HEK293 (cell line): ENCODE data around the gene ENDOV.

Source experiments
- CTCF ChIA-PET: fragments of 350-600 bp; formaldehyde crosslinking; extraction: SDS; loops from one replicate; lab custom pipeline; 2021; ENCODE audit warnings: antibody characterized with exemption; lab: Yijun Ruan, JAX
- POLR2A ChIA-PET: fragments of 300-600 bp; formaldehyde crosslinking; extraction: SDS; loops from one replicate; lab custom pipeline; 2020; ENCODE audit warnings: antibody characterized with exemption, inconsistent platforms; lab: Yijun Ruan, JAX
- H3K27ac ChIP-seq: fragments of 200-500 bp; sonication (Bioruptor generic); 2 replicates; pipeline ENCODE4 v1.5.1; 2014; ENCODE audit warnings: low read depth, low read length, control low read depth, inconsistent platforms; ENCODE audit errors: extremely low read depth
- H3K36me3 ChIP-seq, 2 experiments: fragments of 200-500 bp in 1 of 2; sonication (Bioruptor generic) in 1 of 2; 1 replicate in 1 of 2; 2 replicates in 1 of 2; pipeline ENCODE4 v1.5.1; 2014 to 2017; ENCODE audit warnings: inconsistent platforms in 2 of 2, low read length in 2 of 2; ENCODE audit not compliant: control insufficient read depth in 2 of 2, insufficient read depth in 1 of 2
- H3K4me1 ChIP-seq: fragments of 200-500 bp; sonication (Bioruptor generic); 2 replicates; pipeline ENCODE4 v1.5.1; 2014; ENCODE audit warnings: mild to moderate bottlenecking, low read length, inconsistent platforms; ENCODE audit not compliant: control insufficient read depth, insufficient read depth
- H3K4me3 ChIP-seq: 2 replicates; pipeline ENCODE4 v1.5.1; 2011; ENCODE audit warnings: low read depth, mild to moderate bottlenecking, control low read depth, low read length, moderate library complexity
- H3K9me3 ChIP-seq: fragments of 200-500 bp; sonication (Bioruptor generic); 2 replicates; pipeline ENCODE4 v1.5.1; 2014; ENCODE audit warnings: low read depth, low read length, inconsistent platforms; ENCODE audit not compliant: control insufficient read depth, insufficient read depth
- EGR2 ChIP-seq: fragments of 450-650 bp; formaldehyde crosslinking; IDR thresholded peaks from 2 replicates; pipeline ENCODE4 v1.5.1; 2016; ENCODE audit warnings: low read depth, missing biosample characterization, missing genetic modification characterization
- MEIS1 ChIP-seq: sonication (generic); formaldehyde crosslinking; IDR thresholded peaks from 2 replicates; pipeline ENCODE4 v1.8.1; 2022; ENCODE audit warnings: missing genetic modification reagents, mild to moderate bottlenecking, borderline replicate concordance
- MYNN ChIP-seq: fragments of 450-650 bp; formaldehyde crosslinking; IDR thresholded peaks from 2 replicates; pipeline ENCODE4 v1.5.1; 2016; ENCODE audit warnings: missing biosample characterization, missing genetic modification characterization, borderline replicate concordance
- PRDM1 ChIP-seq: fragments of 450-650 bp; formaldehyde crosslinking; IDR thresholded peaks from 2 replicates; pipeline ENCODE4; 2016; ENCODE audit warnings: missing biosample characterization, missing genetic modification characterization
- ZBTB1 ChIP-seq: fragments of 450-650 bp; formaldehyde crosslinking; IDR thresholded peaks from 2 replicates; pipeline ENCODE4 v1.5.1; 2016; ENCODE audit warnings: missing biosample characterization, missing genetic modification characterization
- ZBTB6 ChIP-seq: fragments of 450-650 bp; formaldehyde crosslinking; IDR thresholded peaks from 2 replicates; pipeline ENCODE4 v1.5.1; 2017; ENCODE audit warnings: missing biosample characterization, missing genetic modification characterization
- ZBTB7A ChIP-seq: fragments of 450-650 bp; formaldehyde crosslinking; IDR thresholded peaks from 2 replicates; pipeline ENCODE4 v1.5.1; 2016; ENCODE audit warnings: low read depth, missing biosample characterization, missing genetic modification characterization
- ZFHX2 ChIP-seq: fragments of 450-650 bp; formaldehyde crosslinking; conservative IDR thresholded peaks from 2 replicates; pipeline ENCODE4 v1.5.1; 2016; ENCODE audit warnings: missing biosample characterization, missing genetic modification characterization
- ZFP41 ChIP-seq: fragments of 450-650 bp; formaldehyde crosslinking; IDR thresholded peaks from 2 replicates; pipeline ENCODE4 v1.5.1; 2016; ENCODE audit warnings: missing biosample characterization, missing genetic modification characterization, borderline replicate concordance
- ZNF132 ChIP-seq: fragments of 450-650 bp; formaldehyde crosslinking; IDR thresholded peaks from 2 replicates; pipeline ENCODE4 v1.5.1; 2017; ENCODE audit warnings: missing biosample characterization, missing genetic modification characterization, borderline replicate concordance
- ZNF155 ChIP-seq: fragments of 450-650 bp; formaldehyde crosslinking; IDR thresholded peaks from 2 replicates; pipeline ENCODE4 v1.5.1; 2016; ENCODE audit warnings: missing biosample characterization, missing genetic modification characterization
- ZNF248 ChIP-seq: fragments of 450-650 bp; formaldehyde crosslinking; IDR thresholded peaks from 2 replicates; pipeline ENCODE4 v1.5.1; 2017; ENCODE audit warnings: missing biosample characterization, missing genetic modification characterization
- ZNF354C ChIP-seq: fragments of 450-650 bp; formaldehyde crosslinking; IDR thresholded peaks from 2 replicates; pipeline ENCODE4 v1.5.1; 2016; ENCODE audit warnings: missing biosample characterization, missing genetic modification characterization, low read depth, borderline replicate concordance
- ZNF514 ChIP-seq: fragments of 450-650 bp; formaldehyde crosslinking; IDR thresholded peaks from 2 replicates; pipeline ENCODE4 v1.5.1; 2016; ENCODE audit warnings: missing biosample characterization, missing genetic modification characterization
- ZNF596 ChIP-seq: fragments of 450-650 bp; IDR thresholded peaks from 2 replicates; pipeline ENCODE4 v1.5.0; 2018; ENCODE audit warnings: missing biosample characterization, mild to moderate bottlenecking, missing genetic modification characterization, moderate library complexity
- ZNF629 ChIP-seq: fragments of 450-650 bp; formaldehyde crosslinking; IDR thresholded peaks from 2 replicates; pipeline ENCODE4 v1.5.1; 2017; ENCODE audit warnings: missing biosample characterization, missing genetic modification characterization
- ZNF658 ChIP-seq: fragments of 450-650 bp; formaldehyde crosslinking; IDR thresholded peaks from 2 replicates; pipeline ENCODE4; 2016; ENCODE audit warnings: missing biosample characterization, missing genetic modification characterization
- ZNF692 ChIP-seq: fragments of 450-650 bp; formaldehyde crosslinking; IDR thresholded peaks from 2 replicates; pipeline ENCODE4 v1.5.1; 2016; ENCODE audit warnings: missing biosample characterization, missing genetic modification characterization
- ZSCAN23 ChIP-seq: fragments of 450-650 bp; formaldehyde crosslinking; IDR thresholded peaks from 2 replicates; pipeline ENCODE4 v1.5.1; 2016; ENCODE audit warnings: missing biosample characterization, missing genetic modification characterization
- ZXDB ChIP-seq: fragments of 450-650 bp; formaldehyde crosslinking; IDR thresholded peaks from 2 replicates; pipeline ENCODE4 v1.5.1; 2016; ENCODE audit warnings: missing biosample characterization, missing genetic modification characterization
- TF ChIP-seq, protein P1 (sequence below): fragments of 450-650 bp; formaldehyde crosslinking; IDR thresholded peaks from 2 replicates; pipeline ENCODE4 v1.5.0; 2017; ENCODE audit warnings: missing biosample characterization, missing genetic modification characterization, borderline replicate concordance

The ENDOV gene

DNA sequence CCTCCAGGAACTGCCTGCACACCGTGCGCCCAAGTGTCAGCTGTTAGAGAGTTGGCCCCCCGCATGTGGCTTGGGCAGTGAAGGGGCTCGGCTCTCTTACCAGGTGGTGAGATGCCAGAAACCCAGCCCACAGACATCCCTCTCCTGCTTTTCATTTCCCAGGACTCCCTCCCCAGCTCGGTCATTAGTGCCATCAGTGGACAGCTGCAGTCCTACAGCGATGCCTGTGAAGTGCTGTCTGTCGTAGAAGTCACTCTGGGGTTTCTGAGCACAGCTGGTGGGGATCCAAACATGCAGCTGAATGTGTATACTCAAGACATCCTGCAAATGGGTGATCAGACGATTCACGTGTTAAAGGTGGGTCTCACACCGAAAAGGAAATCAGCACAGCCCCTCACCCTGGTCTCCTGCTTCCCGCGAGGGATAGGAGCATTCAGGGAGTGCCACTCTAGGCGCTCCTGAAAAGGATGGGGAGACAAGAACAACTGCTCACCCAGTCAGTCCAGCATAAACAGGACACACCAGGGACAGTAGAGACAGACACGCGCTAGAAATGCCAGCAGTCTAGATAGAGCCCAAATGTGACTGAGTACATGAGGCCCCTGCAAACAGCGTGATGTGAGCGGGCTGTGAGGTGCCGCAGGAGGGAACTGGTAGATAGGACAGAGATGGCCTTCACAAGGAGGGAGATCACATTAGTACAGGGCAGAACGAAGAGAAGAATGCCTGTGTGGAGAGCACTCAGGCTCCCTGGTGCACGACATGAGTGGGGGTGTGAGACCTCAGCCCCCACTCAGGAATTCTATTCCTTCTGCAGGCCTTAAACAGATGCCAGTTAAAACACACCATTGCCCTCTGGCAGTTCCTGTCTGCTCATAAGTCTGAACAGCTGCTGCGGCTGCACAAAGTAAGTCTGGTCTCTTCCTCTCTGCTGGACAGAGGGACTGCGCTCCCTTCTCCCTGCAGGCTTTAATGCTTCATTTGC is 25.7 kb upstream of the ENDOV start (continued):
- no peak for TF ChIP-seq ZNF354C
- TF ChIP-seq, all 188 proteins: peak for 0

DNA sequence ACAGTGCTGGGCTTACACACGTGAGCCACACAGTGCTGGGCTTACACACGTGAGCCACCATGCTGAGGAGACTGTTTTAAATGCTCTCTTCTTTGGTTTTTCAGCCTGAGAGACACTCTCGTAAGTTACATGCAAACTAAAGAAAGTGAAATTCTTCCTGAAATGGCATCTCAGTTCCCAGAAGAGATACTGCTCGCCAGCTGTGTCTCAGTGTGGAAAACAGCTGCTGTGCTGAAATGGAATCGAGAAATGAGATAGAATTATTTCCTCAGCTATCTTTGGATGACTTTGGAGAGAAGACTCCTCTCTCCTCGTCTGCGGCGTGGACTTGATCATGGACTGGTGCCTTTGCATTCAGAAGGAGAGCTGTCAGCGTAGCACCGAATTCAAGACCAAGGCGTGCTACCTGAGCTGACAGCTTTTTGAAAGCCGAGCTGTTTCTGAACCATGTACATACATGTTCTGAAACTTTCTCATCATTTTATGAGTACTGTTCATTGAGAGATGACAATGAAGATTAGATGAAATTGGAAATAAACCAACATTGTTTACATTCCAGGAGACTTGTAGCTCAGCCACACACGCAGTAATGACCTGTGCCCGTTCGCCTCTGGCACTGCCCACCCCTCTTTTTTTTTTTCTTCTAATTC is 21.6 kb upstream of the ENDOV start:
- H3K27ac ChIP-seq: no peak overlapping the region
- H3K36me3 ChIP-seq: peaks cover 22 to 67% of the 10 kb centered on the region in 2 experiments
- H3K9me3 ChIP-seq: no peaks in the 10 kb centered on the region
- H3K4me3 ChIP-seq: no peak overlapping the region
- ChIA-PET POLR2A (interaction anchor here (1.0 kb wide), 1 partner anchor 41 kb away, joined by 3 read pairs; no protein-coding TSS in a partner anchor), CTCF (interaction anchor here (0.5 to 0.6 kb wide), 2 partner anchors 11 to 34 kb away, joined by 3 to 4 read pairs; no protein-coding TSS in a partner anchor)
- no peak for TF ChIP-seq ZFP41 (tag by site-specific recombination)
- TF ChIP-seq MEIS1 (CRISPR knock-in tag): no peak
- TF ChIP-seq ZNF132: no peak
- no peak for TF ChIP-seq PRDM1 (tag by site-specific recombination)
- no peak for TF ChIP-seq ZNF658 (tag by site-specific recombination)
- no peak for TF ChIP-seq ZBTB1 (tag by site-specific recombination)
- TF ChIP-seq ZNF629 (tag by site-specific recombination): no peak
- no peak for TF ChIP-seq EGR2 (tag by site-specific recombination)
- no peak for TF ChIP-seq ZBTB6 (tag by site-specific recombination)
- no peak for TF ChIP-seq ZNF514
- TF ChIP-seq ZFHX2 (tag by site-specific recombination): no peak
- TF ChIP-seq ZBTB7A (tag by site-specific recombination): no peak
- TF ChIP-seq ZNF596 (tag by site-specific recombination): no peak
- TF ChIP-seq ZNF155: no peak
- TF ChIP-seq, protein P1, sequence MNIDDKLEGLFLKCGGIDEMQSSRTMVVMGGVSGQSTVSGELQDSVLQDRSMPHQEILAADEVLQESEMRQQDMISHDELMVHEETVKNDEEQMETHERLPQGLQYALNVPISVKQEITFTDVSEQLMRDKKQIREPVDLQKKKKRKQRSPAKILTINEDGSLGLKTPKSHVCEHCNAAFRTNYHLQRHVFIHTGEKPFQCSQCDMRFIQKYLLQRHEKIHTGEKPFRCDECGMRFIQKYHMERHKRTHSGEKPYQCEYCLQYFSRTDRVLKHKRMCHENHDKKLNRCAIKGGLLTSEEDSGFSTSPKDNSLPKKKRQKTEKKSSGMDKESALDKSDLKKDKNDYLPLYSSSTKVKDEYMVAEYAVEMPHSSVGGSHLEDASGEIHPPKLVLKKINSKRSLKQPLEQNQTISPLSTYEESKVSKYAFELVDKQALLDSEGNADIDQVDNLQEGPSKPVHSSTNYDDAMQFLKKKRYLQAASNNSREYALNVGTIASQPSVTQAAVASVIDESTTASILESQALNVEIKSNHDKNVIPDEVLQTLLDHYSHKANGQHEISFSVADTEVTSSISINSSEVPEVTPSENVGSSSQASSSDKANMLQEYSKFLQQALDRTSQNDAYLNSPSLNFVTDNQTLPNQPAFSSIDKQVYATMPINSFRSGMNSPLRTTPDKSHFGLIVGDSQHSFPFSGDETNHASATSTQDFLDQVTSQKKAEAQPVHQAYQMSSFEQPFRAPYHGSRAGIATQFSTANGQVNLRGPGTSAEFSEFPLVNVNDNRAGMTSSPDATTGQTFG (tag by site-specific recombination): no peak
- TF ChIP-seq MYNN: no peak
- no peak for TF ChIP-seq ZNF248
- TF ChIP-seq ZXDB: no peak
- no peak for TF ChIP-seq ZSCAN23 (tag by site-specific recombination)
- no peak for TF ChIP-seq ZNF692 (tag by site-specific recombination)
- H3K4me1 ChIP-seq: no peaks in the 10 kb centered on the region
